RCC 7860 (cell line): ENCODE measurements around the gene SCD5.

Source experiments
- DNase-seq: peaks from one replicate; pipeline ENCODE4 v3.0.0-alpha.2; 2015; ENCODE audit warnings: low spot score
- FAIRE-seq: peaks from 2 replicates; lab custom pipeline; 2012; peaks lifted over from hg19 to GRCh38; lab: Jason Lieb, UNC

SCD5 gene

GRCh38 chr4:82697561-82697960, 101.0 kb downstream of the SCD5 start:
- FAIRE-seq = no peak
- DNase-seq = no peak

- DNase-seq = no peak
- FAIRE-seq = no peak
These were observed 102.3 kb downstream of the SCD5 start for GRCh38 chr4:82696117-82696860.

- no peak for DNase-seq
- FAIRE-seq = no peak
These were observed 103.7 kb downstream of the SCD5 start for GRCh38 chr4:82694892-82695291.

- no peak for FAIRE-seq
- no peak for DNase-seq
These were observed 104.5 kb downstream of the SCD5 start for GRCh38 chr4:82694046-82694445.

- no peak for FAIRE-seq
These were observed 106.4 kb downstream of the SCD5 start for GRCh38 chr4:82692101-82692780.

GRCh38 chr4:82691431-82691830, 107.2 kb downstream of the SCD5 start:
- FAIRE-seq = no peak
- no peak for DNase-seq

More at GRCh38 chr4:82692101-82692780, 106.4 kb downstream of the SCD5 start:
- no peak for DNase-seq

- DNase-seq (no peak), FAIRE-seq (no peak)
These were observed 110.4 kb downstream of the SCD5 start for GRCh38 chr4:82688091-82688795.

- FAIRE-seq = no peak
- DNase-seq = no peak
These were observed 111.1 kb downstream of the SCD5 start for GRCh38 chr4:82687531-82687930.

GRCh38 chr4:82681754-82682153, 116.8 kb downstream of the SCD5 start:
- DNase-seq (no peak), FAIRE-seq (no peak)

- no peak for FAIRE-seq
These were observed 117.8 kb downstream of the SCD5 start for GRCh38 chr4:82680834-82681233.

GRCh38 chr4:82679531-82679930, 119.1 kb downstream of the SCD5 start:
- DNase-seq (no peak), FAIRE-seq (no peak)

More at GRCh38 chr4:82680834-82681233, 117.8 kb downstream of the SCD5 start:
- no peak for DNase-seq

- no peak for DNase-seq
- no peak for FAIRE-seq
These were observed 120.5 kb downstream of the SCD5 start for GRCh38 chr4:82678051-82678450.

GRCh38 chr4:82677327-82677726, 121.3 kb downstream of the SCD5 start:
- DNase-seq (no peak), FAIRE-seq (no peak)

- no peak for DNase-seq
- no peak for FAIRE-seq
These were observed 130.7 kb downstream of the SCD5 start for GRCh38 chr4:82667761-82668480.

- no peak for DNase-seq
- no peak for FAIRE-seq
These were observed 131.5 kb downstream of the SCD5 start for GRCh38 chr4:82666970-82667665.

- FAIRE-seq = no peak
- no peak for DNase-seq
These were observed 137.2 kb downstream of the SCD5 start for GRCh38 chr4:82661181-82661992.

GRCh38 chr4:82652062-82652461, 146.5 kb downstream of the SCD5 start:
- no peak for DNase-seq
- FAIRE-seq = no peak

- FAIRE-seq (no peak), DNase-seq (no peak)
These were observed 147.7 kb downstream of the SCD5 start for GRCh38 chr4:82650868-82651267.

GRCh38 chr4:82648356-82648755, 150.2 kb downstream of the SCD5 start:
- DNase-seq (no peak), FAIRE-seq (no peak)
